Osteocyte (in vitro differentiated cells): ENCODE data around the gene LARP6. TPM values are rescaled to one million over a fixed set of nuclear protein-coding genes. Genes with fewer than 3 reads are reported as not detected.
"Not testable (repeated sequence)": the region's sequence is repeated elsewhere in the genome, so short reads cannot be mapped to it uniquely, and the experiment has no call there.

Experiments used
- DNase-seq: peaks from one replicate; pipeline ENCODE4 v3.0.0; 2021; ENCODE audit warnings: mixed read lengths; ENCODE audit not compliant: unreplicated experiment; ENCODE audit errors: extremely low spot score
- H3K27ac Mint-ChIP-seq: one replicate; pipeline ENCODE4 v1.8.0; 2021; ENCODE audit warnings: mild to moderate bottlenecking, mixed read lengths; ENCODE audit not compliant: unreplicated experiment
- H3K27me3 Mint-ChIP-seq: one replicate; pipeline ENCODE4 v1.8.0; 2021; ENCODE audit warnings: mixed read lengths; ENCODE audit not compliant: unreplicated experiment
- H3K36me3 Mint-ChIP-seq: one replicate; pipeline ENCODE4 v1.8.0; 2021; ENCODE audit warnings: mixed read lengths; ENCODE audit not compliant: unreplicated experiment
- H3K4me1 Mint-ChIP-seq: one replicate; pipeline ENCODE4 v1.8.0; 2021; ENCODE audit warnings: mixed read lengths; ENCODE audit not compliant: unreplicated experiment
- H3K4me3 Mint-ChIP-seq: one replicate; pipeline ENCODE4 v1.8.0; 2021; ENCODE audit warnings: mild to moderate bottlenecking, moderate library complexity, mixed read lengths; ENCODE audit not compliant: unreplicated experiment
- H3K9me3 Mint-ChIP-seq: one replicate; pipeline ENCODE4 v1.8.0; 2021; ENCODE audit warnings: mixed read lengths; ENCODE audit not compliant: unreplicated experiment
- total RNA-seq: library from RNA; stranded (reverse); gene quantifications from 2 replicates; pipeline ENCODE4 v1.2.1, GENCODE V29; 2021
- TF ChIP-seq, protein P1 (sequence below): fragments of 200-600 bp; sonication (generic); IDR thresholded peaks from 2 replicates; pipeline ENCODE4 v1.5.0; 2021; ENCODE audit warnings: antibody characterized with exemption, mild to moderate bottlenecking, moderate library complexity

Gene LARP6
- total RNA-seq, 1 donor from 2014 or later, result 119 TPM

DNA sequence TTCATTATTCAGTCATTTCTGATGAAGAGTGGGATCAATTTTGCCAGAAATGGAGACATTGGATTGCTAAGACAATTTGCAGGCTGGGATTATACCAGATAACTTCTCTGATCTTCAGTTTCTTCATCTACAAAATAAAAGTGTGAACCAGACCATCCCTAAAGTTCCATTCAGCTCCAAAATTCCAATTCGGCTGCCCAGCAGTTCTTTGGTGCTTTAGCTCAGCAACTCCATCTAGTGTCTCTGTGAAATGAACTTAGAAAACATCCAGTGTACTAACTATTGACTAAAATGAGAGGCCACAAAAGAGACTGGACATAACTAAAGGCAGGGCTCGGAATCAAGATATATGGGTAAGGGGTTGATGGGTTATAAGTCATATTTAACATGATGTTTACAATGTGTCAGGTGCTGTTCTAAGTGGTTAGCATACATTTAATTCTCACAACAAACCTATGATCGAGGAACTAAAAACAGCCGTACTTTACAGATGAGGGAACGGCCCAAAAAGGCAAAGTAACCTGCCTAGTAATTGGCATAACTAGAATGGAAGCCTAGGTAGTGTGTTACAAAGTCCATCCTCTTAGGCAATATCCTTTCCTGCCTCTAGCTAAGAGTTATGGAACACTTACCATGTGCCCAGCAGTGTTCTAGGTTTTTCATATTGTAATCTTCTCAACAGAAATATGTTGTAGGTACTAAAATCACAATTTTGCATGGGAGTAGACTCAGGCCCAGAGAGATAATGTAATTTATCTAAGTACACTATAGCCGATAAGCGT is 21.2 kb upstream of the LARP6 start:
- no peaks in the 10 kb centered on the region for H3K9me3 Mint-ChIP-seq
- H3K27ac Mint-ChIP-seq, result peak overlapping the region; percentile 20
- no peaks in the 10 kb centered on the region for H3K27me3 Mint-ChIP-seq
- no peak overlapping the region for H3K4me3 Mint-ChIP-seq
- no peak for DNase-seq
- H3K4me1 Mint-ChIP-seq, result peaks cover 45% of the 10 kb centered on the region
- TF ChIP-seq, protein P1, sequence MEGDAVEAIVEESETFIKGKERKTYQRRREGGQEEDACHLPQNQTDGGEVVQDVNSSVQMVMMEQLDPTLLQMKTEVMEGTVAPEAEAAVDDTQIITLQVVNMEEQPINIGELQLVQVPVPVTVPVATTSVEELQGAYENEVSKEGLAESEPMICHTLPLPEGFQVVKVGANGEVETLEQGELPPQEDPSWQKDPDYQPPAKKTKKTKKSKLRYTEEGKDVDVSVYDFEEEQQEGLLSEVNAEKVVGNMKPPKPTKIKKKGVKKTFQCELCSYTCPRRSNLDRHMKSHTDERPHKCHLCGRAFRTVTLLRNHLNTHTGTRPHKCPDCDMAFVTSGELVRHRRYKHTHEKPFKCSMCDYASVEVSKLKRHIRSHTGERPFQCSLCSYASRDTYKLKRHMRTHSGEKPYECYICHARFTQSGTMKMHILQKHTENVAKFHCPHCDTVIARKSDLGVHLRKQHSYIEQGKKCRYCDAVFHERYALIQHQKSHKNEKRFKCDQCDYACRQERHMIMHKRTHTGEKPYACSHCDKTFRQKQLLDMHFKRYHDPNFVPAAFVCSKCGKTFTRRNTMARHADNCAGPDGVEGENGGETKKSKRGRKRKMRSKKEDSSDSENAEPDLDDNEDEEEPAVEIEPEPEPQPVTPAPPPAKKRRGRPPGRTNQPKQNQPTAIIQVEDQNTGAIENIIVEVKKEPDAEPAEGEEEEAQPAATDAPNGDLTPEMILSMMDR, result peak; percentile 83
- peaks cover 4% of the 10 kb centered on the region for H3K36me3 Mint-ChIP-seq

DNA sequence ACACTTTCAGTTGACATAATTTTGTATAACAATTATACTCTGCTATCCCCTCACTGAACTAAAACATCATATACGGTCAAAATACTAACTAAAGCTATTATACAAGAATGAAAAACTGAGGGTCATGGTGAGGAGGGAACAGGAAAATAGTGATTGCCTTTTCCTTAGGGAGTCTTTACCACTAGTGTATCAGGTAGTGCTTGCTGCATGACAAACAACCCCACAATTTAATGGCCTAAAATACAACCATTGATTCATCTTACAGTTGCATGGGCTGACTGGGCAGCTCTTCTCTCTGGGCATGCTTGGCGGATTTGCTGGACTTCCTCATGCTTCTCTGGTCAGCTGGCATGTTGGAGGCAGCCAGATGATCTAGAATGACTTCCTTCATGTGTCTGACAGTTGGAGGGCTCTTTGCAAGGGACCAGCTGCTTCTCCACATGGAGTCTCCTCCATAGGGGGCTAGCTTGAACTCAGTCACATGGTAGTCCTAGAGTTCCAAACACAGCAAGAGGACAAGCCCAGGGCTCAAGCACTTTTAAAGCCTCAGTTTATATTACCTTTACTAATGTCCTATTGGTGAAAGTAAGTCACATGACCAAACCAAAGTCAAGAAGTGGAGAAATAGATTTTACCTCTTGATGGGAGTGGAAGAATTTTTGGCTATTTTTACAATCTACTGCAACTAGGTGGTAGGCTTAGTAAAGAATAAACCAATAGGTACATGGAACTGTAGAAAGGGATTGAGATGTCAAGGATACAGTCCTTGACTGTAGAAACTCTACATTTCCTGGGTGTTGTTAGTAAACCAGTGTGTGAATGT is 19.5 kb upstream of the LARP6 start:
- peaks cover 4% of the 10 kb centered on the region for H3K36me3 Mint-ChIP-seq
- TF ChIP-seq, protein P1, result no peak
- no peak overlapping the region for H3K27ac Mint-ChIP-seq
- H3K9me3 Mint-ChIP-seq, result no peaks in the 10 kb centered on the region
- DNase-seq, result no peak
- no peaks in the 10 kb centered on the region for H3K27me3 Mint-ChIP-seq
- H3K4me1 Mint-ChIP-seq, result peaks cover 42% of the 10 kb centered on the region
- no peak overlapping the region for H3K4me3 Mint-ChIP-seq

DNA sequence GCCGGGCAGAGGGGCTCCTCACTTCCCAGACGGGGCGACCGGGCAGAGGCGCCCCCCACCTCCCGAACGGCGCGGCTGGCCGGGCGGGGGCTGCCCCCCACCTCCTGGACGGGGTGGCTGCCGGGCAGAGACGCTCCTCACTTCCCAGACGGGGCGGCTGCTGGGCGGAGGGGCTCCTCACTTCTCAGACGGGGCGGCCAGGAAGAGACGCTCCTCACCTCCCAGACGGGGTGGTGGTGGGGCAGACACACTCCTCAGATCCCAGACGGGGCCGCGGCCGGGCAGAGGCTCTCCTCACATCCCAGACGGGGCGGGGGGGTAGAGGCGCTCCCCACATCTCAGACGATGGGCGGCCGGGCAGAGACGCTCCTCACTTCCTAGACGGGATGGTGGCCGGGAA is 17.5 kb upstream of the LARP6 start:
- not testable (repeated sequence) for H3K9me3 Mint-ChIP-seq, DNase-seq
- H3K4me1 Mint-ChIP-seq, result peaks cover 58% of the 10 kb centered on the region

DNA sequence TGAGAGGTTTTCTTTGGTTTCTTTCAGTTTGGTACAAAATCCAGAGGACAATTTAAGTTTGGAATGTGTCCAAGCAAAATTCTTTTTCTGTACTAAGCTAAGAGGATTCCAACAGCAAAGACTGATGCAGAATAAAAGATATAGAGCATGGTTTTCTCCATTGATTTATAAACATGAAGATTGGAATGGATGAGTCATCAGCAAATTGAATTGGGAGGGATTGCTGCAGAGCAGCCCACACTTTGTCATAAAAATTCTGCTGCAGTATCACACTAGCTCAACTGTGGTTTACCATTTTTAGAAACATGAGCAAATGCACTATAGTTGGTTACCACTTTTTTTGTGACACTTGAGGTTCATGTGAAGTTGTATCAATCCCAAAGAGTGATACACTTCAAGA is 16.1 kb upstream of the LARP6 start:
- Mint-ChIP-seq H3K27ac (peak overlapping the region; percentile 72), H3K4me1 (peaks cover 56% of the 10 kb centered on the region), H3K27me3 (no peaks in the 10 kb centered on the region), H3K9me3 (no peaks in the 10 kb centered on the region), H3K4me3 (no peak overlapping the region), H3K36me3 (peaks cover 4% of the 10 kb centered on the region)
- TF ChIP-seq, protein P1, result no peak
- no peak for DNase-seq

More for the DNA sequence above, 17.5 kb upstream of the LARP6 start:
- not testable (repeated sequence) for H3K27ac Mint-ChIP-seq, H3K4me3 Mint-ChIP-seq, H3K36me3 Mint-ChIP-seq, H3K27me3 Mint-ChIP-seq

DNA sequence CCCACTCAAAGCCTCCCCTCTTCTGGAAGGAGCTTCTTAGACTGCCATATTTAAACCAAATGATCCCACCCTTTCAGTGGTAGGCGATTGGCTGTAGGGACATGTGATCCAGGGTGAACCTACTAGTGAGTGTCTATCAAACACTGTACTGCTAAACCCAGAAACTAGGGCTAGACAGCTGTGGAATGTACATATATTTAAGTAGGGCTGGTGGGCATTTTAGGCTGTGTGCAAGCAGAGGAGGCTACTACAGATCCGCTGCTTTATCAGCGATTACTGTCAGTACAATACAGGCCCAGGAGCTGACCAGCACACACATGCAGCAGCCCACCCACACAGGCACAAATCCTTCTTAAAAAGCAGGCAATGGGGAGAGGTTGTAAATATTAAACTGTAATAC is 15.4 kb upstream of the LARP6 start:
- Mint-ChIP-seq H3K9me3 (no peaks in the 10 kb centered on the region), H3K4me3 (no peak overlapping the region), H3K27me3 (no peaks in the 10 kb centered on the region), H3K4me1 (peaks cover 52% of the 10 kb centered on the region), H3K27ac (peak overlapping the region; percentile 72), H3K36me3 (peaks cover 2% of the 10 kb centered on the region)
- TF ChIP-seq, protein P1, result no peak
- DNase-seq, result no peak
